ENCODE data around the gene LY86. TPM values are rescaled to one million over a fixed set of nuclear protein-coding genes. Genes with fewer than 3 reads are reported as not detected.

Gene LY86
- total and polyA plus RNA-seq, 10 of the 15 experiments (the other 5 are each of a cell fraction or from before 2014, with no cell fraction given): 68.2 to 457 (median 128) TPM

DNA sequence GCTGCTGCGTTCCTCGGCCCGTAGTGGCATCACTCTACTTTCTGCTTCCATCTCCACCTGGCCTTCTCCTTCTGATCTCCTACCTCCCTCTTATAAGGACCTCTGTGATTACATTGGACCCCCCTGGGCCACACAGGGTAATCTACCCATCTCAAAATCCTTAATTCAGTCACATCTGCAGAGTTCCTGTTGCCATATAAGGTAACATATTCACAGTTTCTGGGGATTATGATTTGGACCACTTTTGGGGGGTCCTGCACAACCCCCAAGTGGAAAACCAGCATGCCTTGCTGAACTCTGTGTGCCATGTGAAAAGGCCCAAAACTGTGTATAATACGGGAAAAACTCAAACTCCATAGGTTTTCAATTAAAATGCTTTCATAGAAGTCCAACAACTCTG, 51.1 kb downstream of the LY86 start:
- Histone ChIP-seq H4K20me1 (ENCODE audit: control insufficient read depth, insufficient read depth) (no peaks in the 10 kb centered on the region), H3K4me2 (ENCODE audit: control insufficient read depth, insufficient read depth) (no peak overlapping the region), H3K27ac (ENCODE audit: control insufficient read depth, insufficient read depth) (no peak overlapping the region), H3K27me3 (replicated peaks in 1 of 2; ENCODE audit: control insufficient read depth in 2 of 2, insufficient read depth in 2 of 2, low read length in 1 of 2) (no peaks in the 10 kb centered on the region), H3K4me3 (no peak overlapping the region), H3K36me3 (ENCODE audit: control insufficient read depth in 2 of 2, insufficient read depth in 2 of 2, low read length in 1 of 2) (peaks cover 3 to 4% of the 10 kb centered on the region in 2 experiments; a peak in 3 of 4 replicates), H3K9me3 (replicated peaks; ENCODE audit: control insufficient read depth, insufficient read depth, low read length) (peaks cover 5% of the 10 kb centered on the region; the same call in 2 of the 3 replicates), H2AFZ (ENCODE audit: control insufficient read depth, low read depth, low read length) (no peak overlapping the region), H3K4me1 (ENCODE audit: control insufficient read depth, insufficient read depth, low read length) (peaks cover 46% of the 10 kb centered on the region), H3K79me2 (ENCODE audit: control insufficient read depth, insufficient read depth, low read length) (no peaks in the 10 kb centered on the region), H3K9ac (ENCODE audit: control insufficient read depth, insufficient read depth, low read length) (no peak overlapping the region)
- no TSS peak for BruUV-seq (replicated peaks)
- TF ChIP-seq SRF (IDR thresholded peaks at IDR 0.05; ENCODE audit: low read depth in 2 of 2, low read length in 2 of 2) (peak in 1 of 2 experiments; percentile 62; a peak in 1 of 4 replicates), CHD4 (IDR thresholded peaks at IDR 0.05) (no peak), ZNF384 (IDR thresholded peaks at IDR 0.05; ENCODE audit: borderline replicate concordance, low read depth, low read length) (no peak)
- TF ChIP-seq, protein P1, sequence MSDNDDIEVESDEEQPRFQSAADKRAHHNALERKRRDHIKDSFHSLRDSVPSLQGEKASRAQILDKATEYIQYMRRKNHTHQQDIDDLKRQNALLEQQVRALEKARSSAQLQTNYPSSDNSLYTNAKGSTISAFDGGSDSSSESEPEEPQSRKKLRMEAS (IDR thresholded peaks at IDR 0.05; ENCODE audit: low read depth, low read length): no peak
- ChIA-PET SMC1A (ENCODE audit: uncharacterized antibody, unreplicated experiment) (no interaction called here), RAD21 (ENCODE audit: unreplicated experiment) (no interaction called here), POLR2A (no interaction called here), CTCF (interaction anchor here (0.5 to 1.4 kb wide), 3 partner anchors 13 to 182 kb away, joined by 3 read pairs; no protein-coding TSS in a partner anchor)
- in situ Hi-C loops (cut with MboI): no loop called here
- DNase-seq (ENCODE audit: low read depth, low spot score): no peak
- intact Hi-C loops (cut with micrococcal nuclease; ENCODE audit: unreplicated experiment): no loop called here
- no peak for ATAC-seq
- no peak for FAIRE-seq
- 100% methylated on average over 4 of the region's 4 CpGs for whole genome bisulfite sequencing (ENCODE audit: insufficient coverage, insufficient replicate concordance, low lambda C conversion rate, missing lambda C conversion rate)

DNA sequence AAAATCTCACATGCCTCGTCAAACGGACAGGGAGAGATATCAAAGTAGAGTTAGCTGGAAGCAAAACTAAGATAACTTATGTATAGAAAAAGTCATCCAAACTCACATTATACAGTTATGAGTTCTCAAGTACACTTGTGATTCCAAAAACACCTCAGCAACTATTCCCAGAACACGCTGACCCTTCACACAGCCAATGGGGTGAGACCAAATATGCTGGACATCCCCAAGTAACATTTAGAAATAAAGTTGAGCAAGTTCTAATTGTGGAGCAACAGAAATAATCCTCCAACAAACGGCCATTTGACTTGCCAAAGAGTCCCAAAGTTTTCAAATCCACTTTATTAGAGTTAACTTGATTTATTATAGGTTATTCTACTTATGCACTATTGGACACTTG, 52.4 kb downstream of the LY86 start:
- TF ChIP-seq STAT1 (conservative IDR thresholded peaks at IDR 0.05) (no peak), MEF2B (IDR thresholded peaks at IDR 0.05; ENCODE audit: partially characterized antibody, poor library complexity, severe bottlenecking) (no peak), CBX3 (IDR thresholded peaks at IDR 0.05; ENCODE audit: borderline replicate concordance, low read depth) (no peak), FOXM1 (IDR thresholded peaks at IDR 0.05; ENCODE audit: low read depth, low read length) (no peak), TBL1XR1 (IDR thresholded peaks at IDR 0.05; ENCODE audit: low read depth, low read length) (no peak), SP1 (IDR thresholded peaks at IDR 0.05; ENCODE audit: low read depth, low read length) (no peak), NRF1 (conservative IDR thresholded peaks at IDR 0.05; ENCODE audit: low read depth, low read length) (no peak), RAD21 (IDR thresholded peaks at IDR 0.05; ENCODE audit: insufficient read depth, low read depth, low read length) (no peak), POU2F2 (IDR thresholded peaks at IDR 0.05; ENCODE audit: borderline replicate concordance, low read depth, low read length) (no peak)
- TF ChIP-seq, protein P2, sequence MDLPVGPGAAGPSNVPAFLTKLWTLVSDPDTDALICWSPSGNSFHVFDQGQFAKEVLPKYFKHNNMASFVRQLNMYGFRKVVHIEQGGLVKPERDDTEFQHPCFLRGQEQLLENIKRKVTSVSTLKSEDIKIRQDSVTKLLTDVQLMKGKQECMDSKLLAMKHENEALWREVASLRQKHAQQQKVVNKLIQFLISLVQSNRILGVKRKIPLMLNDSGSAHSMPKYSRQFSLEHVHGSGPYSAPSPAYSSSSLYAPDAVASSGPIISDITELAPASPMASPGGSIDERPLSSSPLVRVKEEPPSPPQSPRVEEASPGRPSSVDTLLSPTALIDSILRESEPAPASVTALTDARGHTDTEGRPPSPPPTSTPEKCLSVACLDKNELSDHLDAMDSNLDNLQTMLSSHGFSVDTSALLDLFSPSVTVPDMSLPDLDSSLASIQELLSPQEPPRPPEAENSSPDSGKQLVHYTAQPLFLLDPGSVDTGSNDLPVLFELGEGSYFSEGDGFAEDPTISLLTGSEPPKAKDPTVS (IDR thresholded peaks at IDR 0.05; ENCODE audit: low read depth, low read length): no peak
- TF ChIP-seq, protein P3, sequence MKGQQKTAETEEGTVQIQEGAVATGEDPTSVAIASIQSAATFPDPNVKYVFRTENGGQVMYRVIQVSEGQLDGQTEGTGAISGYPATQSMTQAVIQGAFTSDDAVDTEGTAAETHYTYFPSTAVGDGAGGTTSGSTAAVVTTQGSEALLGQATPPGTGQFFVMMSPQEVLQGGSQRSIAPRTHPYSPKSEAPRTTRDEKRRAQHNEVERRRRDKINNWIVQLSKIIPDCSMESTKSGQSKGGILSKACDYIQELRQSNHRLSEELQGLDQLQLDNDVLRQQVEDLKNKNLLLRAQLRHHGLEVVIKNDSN (IDR thresholded peaks at IDR 0.05; ENCODE audit: borderline replicate concordance, extremely low read length, insufficient read depth, low read depth, low read length): no peak
- peaks cover 8% of the 10 kb centered on the region; the same call in 2 of the 3 replicates for H3K9me3 ChIP-seq (replicated peaks; ENCODE audit: control insufficient read depth, insufficient read depth, low read length)
- no peaks in the 10 kb centered on the region for H4K20me1 ChIP-seq (ENCODE audit: control insufficient read depth, insufficient read depth)
- H3K79me2 ChIP-seq (ENCODE audit: control insufficient read depth, insufficient read depth, low read length): no peaks in the 10 kb centered on the region
- no peak overlapping the region for H3K4me2 ChIP-seq (ENCODE audit: control insufficient read depth, insufficient read depth)
- BruUV-seq (replicated peaks): no TSS peak
- peaks cover 3 to 4% of the 10 kb centered on the region in 2 experiments; a peak in 3 of 4 replicates for H3K36me3 ChIP-seq (ENCODE audit: control insufficient read depth in 2 of 2, insufficient read depth in 2 of 2, low read length in 1 of 2)
- peaks cover 34% of the 10 kb centered on the region for H3K4me1 ChIP-seq (ENCODE audit: control insufficient read depth, insufficient read depth, low read length)
- no peak overlapping the region for H3K4me3 ChIP-seq
- intact Hi-C loops (cut with micrococcal nuclease; ENCODE audit: unreplicated experiment) (no loop called here), in situ Hi-C loops (cut with MboI) (no loop called here)
- ChIA-PET SMC1A (ENCODE audit: uncharacterized antibody, unreplicated experiment) (interaction anchor here (1.1 to 1.2 kb wide), 2 partner anchors 51 to 83 kb away, joined by 3 to 5 read pairs; no protein-coding TSS in a partner anchor), CTCF (interaction anchor here (0.6 to 1.3 kb wide), 2 partner anchors 15 to 47 kb away, joined by 3 read pairs; no protein-coding TSS in a partner anchor), POLR2A (interaction anchor here (0.8 to 6.1 kb wide), 3 partner anchors 19 to 55 kb away, joined by 3 to 25 read pairs (median 3); no protein-coding TSS in a partner anchor), RAD21 (ENCODE audit: unreplicated experiment) (no interaction called here)
- H3K9ac ChIP-seq (ENCODE audit: control insufficient read depth, insufficient read depth, low read length): no peak overlapping the region
- H3K27me3 ChIP-seq (replicated peaks in 1 of 2; ENCODE audit: control insufficient read depth in 2 of 2, insufficient read depth in 2 of 2, low read length in 1 of 2): no peaks in the 10 kb centered on the region
- WGBS (ENCODE audit: insufficient coverage, insufficient replicate concordance, low lambda C conversion rate, missing lambda C conversion rate): 69% methylated on average over 4 of the region's 4 CpGs
- DNase-seq (ENCODE audit: low read depth, low spot score): no peak
- H3K27ac ChIP-seq (ENCODE audit: control insufficient read depth, insufficient read depth): peak overlapping the region; percentile 17; the same call in 1 of the 2 replicates
- no peak for FAIRE-seq
- ATAC-seq: no peak
- H2AFZ ChIP-seq (ENCODE audit: control insufficient read depth, low read depth, low read length): no peak overlapping the region

All from GM12878 (cell line).